Measurements from ENCODE around the gene DHRS4.

DNA sequence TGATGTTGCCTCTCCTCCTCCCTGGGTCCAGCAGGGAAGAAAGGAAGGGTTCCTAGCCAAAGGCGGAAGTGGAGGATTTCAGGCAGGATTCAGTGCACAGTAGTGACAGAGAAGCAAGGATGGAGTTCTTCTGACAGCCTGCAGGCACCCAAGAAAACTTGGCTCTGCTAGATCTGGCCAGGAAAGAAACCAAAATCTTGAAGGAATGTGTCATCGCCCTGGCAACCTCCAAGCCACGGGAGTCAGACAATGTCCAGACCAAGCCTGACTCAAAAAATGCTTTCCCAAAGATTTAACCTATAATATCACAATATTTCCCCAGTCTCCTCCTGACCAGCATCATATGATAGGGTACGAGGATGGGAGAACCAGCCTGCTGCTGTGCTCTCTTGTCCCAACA is 22.8 kb upstream of the DHRS4 start:
- TF ChIP-seq, protein P1, sequence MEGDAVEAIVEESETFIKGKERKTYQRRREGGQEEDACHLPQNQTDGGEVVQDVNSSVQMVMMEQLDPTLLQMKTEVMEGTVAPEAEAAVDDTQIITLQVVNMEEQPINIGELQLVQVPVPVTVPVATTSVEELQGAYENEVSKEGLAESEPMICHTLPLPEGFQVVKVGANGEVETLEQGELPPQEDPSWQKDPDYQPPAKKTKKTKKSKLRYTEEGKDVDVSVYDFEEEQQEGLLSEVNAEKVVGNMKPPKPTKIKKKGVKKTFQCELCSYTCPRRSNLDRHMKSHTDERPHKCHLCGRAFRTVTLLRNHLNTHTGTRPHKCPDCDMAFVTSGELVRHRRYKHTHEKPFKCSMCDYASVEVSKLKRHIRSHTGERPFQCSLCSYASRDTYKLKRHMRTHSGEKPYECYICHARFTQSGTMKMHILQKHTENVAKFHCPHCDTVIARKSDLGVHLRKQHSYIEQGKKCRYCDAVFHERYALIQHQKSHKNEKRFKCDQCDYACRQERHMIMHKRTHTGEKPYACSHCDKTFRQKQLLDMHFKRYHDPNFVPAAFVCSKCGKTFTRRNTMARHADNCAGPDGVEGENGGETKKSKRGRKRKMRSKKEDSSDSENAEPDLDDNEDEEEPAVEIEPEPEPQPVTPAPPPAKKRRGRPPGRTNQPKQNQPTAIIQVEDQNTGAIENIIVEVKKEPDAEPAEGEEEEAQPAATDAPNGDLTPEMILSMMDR (conservative IDR thresholded peaks at IDR 0.05; ENCODE audit: low read length): no peak
- TF ChIP-seq EZH2phosphoT487 (IDR thresholded peaks at IDR 0.05; ENCODE audit: borderline replicate concordance, low read depth, low read length): no peak
